ENCODE measurements around the gene TNFAIP3. TPM values are rescaled to one million over a fixed set of nuclear protein-coding genes. Genes with fewer than 3 reads are reported as not detected.
"Not testable (repeated sequence)": the region's sequence is repeated elsewhere in the genome, so short reads cannot be mapped to it uniquely, and the experiment has no call there.

Gene TNFAIP3
- total and polyA plus RNA-seq, 2 donors: 29.5 to 85.8 TPM

DNA sequence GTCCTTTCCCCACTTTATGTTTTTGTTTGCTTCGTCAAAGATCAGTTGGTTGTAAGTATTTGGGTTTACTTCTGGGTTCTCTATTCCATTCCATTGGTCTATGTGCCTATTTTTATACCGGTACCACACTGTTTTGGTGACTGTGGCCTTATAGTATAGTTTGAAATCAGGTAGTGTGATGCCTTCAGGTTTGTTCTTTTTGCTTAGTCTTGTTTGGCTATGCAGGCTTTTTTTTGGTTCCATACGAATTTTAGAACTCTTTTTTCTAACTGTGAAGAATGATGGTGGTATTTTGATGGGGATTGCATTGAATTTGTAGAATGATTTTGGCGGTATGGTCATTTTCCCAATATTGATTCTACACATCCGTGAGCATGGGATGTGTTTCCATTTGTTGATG is 28.5 kb upstream of the TNFAIP3 start:
- not testable (repeated sequence) for DNase-seq (ENCODE audit: low read depth in 6 of 9, low spot score in 9 of 9); H3K4me1 ChIP-seq (ENCODE audit: control insufficient read depth in 2 of 2, insufficient read depth in 2 of 2, low read length in 2 of 2); H3K27me3 ChIP-seq (ENCODE audit: control insufficient read depth in 2 of 2, insufficient read depth in 1 of 2, low read length in 1 of 2); H3K36me3 ChIP-seq (ENCODE audit: control insufficient read depth in 2 of 2, insufficient read depth in 2 of 2, low read length in 1 of 2); H3K4me3 ChIP-seq (ENCODE audit: low read length in 2 of 2); H3K9me3 ChIP-seq (ENCODE audit: control insufficient read depth in 2 of 2, insufficient read depth in 1 of 2, low read length in 1 of 2); H3K27ac ChIP-seq (ENCODE audit: low read depth in 1 of 2, low read length in 1 of 2)
- 97% methylated on average over 5 of the region's 5 CpGs for WGBS

DNA sequence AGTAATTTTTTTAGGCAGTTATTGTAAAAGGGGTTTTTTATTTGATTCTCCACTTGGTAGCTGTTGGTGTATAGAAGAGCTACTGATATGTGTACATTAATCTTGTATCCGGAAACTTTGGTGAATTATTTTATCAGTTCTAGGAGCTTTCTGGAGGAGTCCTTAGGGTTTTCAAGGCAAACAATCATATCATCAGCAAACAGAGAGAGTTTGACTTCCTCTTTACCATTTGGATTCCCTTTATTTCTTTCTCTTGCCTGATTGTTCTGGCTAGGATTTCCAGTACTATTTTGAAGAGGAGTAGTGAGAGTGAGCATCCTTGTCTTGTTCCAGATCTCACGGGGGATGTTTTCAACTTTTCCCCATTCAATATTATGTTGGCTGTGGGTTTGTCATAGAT is 28.0 kb upstream of the TNFAIP3 start:
- Histone ChIP-seq H3K27ac (ENCODE audit: low read depth in 1 of 2, low read length in 1 of 2) (no peak overlapping the region), H3K4me3 (ENCODE audit: low read length in 2 of 2) (no peak overlapping the region), H3K4me1 (ENCODE audit: control insufficient read depth in 2 of 2, insufficient read depth in 2 of 2, low read length in 2 of 2) (peaks cover 0 to 3% of the 10 kb centered on the region in 2 donors), H3K27me3 (ENCODE audit: control insufficient read depth in 2 of 2, insufficient read depth in 1 of 2, low read length in 1 of 2) (no peaks in the 10 kb centered on the region), H3K36me3 (ENCODE audit: control insufficient read depth in 2 of 2, insufficient read depth in 2 of 2, low read length in 1 of 2) (peaks cover 0 to 2% of the 10 kb centered on the region in 2 donors), H3K9me3 (ENCODE audit: control insufficient read depth in 2 of 2, insufficient read depth in 1 of 2, low read length in 1 of 2) (peaks cover 0 to 1% of the 10 kb centered on the region in 2 donors)
- DNase-seq (ENCODE audit: low read depth in 6 of 9, low spot score in 9 of 9): no peak
- 97% methylated on average over 2 of the region's 2 CpGs for WGBS

DNA sequence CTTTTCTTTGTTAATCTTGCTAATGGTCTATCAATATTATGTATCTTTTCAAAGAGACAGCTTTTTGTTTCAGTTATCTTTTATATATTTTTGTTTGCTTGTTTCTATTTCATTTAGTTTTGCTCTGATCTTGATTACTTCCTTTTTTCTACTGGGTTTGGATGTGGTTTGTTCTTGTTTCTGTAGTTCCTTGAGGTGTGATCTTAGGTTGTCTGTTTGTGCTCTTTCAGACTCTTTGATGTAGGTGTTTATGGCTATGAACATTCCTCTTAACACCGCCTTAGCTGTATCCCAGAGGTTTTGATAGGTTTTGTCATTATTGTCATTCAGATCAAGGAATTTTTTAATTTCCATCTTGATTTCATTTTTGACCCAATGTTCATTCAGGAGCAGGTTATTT is 26.8 kb upstream of the TNFAIP3 start:
- peaks cover 0 to 1% of the 10 kb centered on the region in 2 donors for H3K9me3 ChIP-seq (ENCODE audit: control insufficient read depth in 2 of 2, insufficient read depth in 1 of 2, low read length in 1 of 2)
- no peak for DNase-seq (ENCODE audit: low read depth in 6 of 9, low spot score in 9 of 9)
- WGBS: 100% methylated on average over 1 of the region's 1 CpG
- no peak overlapping the region for H3K4me3 ChIP-seq (ENCODE audit: low read length in 2 of 2)
- peaks cover 0 to 3% of the 10 kb centered on the region in 2 donors for H3K4me1 ChIP-seq (ENCODE audit: control insufficient read depth in 2 of 2, insufficient read depth in 2 of 2, low read length in 2 of 2)
- no peaks in the 10 kb centered on the region for H3K27me3 ChIP-seq (ENCODE audit: control insufficient read depth in 2 of 2, insufficient read depth in 1 of 2, low read length in 1 of 2)
- H3K27ac ChIP-seq (ENCODE audit: low read depth in 1 of 2, low read length in 1 of 2): no peak overlapping the region
- H3K36me3 ChIP-seq (ENCODE audit: control insufficient read depth in 2 of 2, insufficient read depth in 2 of 2, low read length in 1 of 2): peaks cover 0 to 6% of the 10 kb centered on the region in 2 donors

DNA sequence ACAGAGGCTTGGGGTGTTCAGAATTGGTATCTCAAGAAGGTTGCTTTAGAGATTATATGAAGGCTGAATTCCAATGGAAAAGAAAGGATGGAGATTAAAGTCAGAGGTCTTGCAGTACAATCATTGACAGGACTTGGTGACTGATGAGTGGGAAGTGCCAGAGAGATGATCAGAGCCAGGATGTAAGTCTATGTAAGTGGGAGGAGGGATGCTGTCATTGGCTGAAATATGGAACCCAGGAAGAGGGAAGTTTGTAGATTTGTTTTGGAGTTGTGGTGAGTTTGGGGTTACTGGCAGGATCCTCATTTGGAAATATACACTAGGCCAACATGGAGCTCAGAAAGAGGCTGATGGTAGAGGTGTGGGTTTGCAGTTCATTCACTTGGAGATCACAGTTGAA is 23.8 kb upstream of the TNFAIP3 start:
- no peak overlapping the region for H3K4me3 ChIP-seq (ENCODE audit: low read length in 2 of 2)
- H3K27me3 ChIP-seq (ENCODE audit: control insufficient read depth in 2 of 2, insufficient read depth in 1 of 2, low read length in 1 of 2): no peaks in the 10 kb centered on the region
- H3K9me3 ChIP-seq (ENCODE audit: control insufficient read depth in 2 of 2, insufficient read depth in 1 of 2, low read length in 1 of 2): peaks cover 0 to 1% of the 10 kb centered on the region in 2 donors
- H3K4me1 ChIP-seq (ENCODE audit: control insufficient read depth in 2 of 2, insufficient read depth in 2 of 2, low read length in 2 of 2): no peaks in the 10 kb centered on the region
- H3K27ac ChIP-seq (ENCODE audit: low read depth in 1 of 2, low read length in 1 of 2): no peak overlapping the region
- peaks cover 0 to 16% of the 10 kb centered on the region in 2 donors for H3K36me3 ChIP-seq (ENCODE audit: control insufficient read depth in 2 of 2, insufficient read depth in 2 of 2, low read length in 1 of 2)
- no peak for DNase-seq (ENCODE audit: low read depth in 6 of 9, low spot score in 9 of 9)

DNA sequence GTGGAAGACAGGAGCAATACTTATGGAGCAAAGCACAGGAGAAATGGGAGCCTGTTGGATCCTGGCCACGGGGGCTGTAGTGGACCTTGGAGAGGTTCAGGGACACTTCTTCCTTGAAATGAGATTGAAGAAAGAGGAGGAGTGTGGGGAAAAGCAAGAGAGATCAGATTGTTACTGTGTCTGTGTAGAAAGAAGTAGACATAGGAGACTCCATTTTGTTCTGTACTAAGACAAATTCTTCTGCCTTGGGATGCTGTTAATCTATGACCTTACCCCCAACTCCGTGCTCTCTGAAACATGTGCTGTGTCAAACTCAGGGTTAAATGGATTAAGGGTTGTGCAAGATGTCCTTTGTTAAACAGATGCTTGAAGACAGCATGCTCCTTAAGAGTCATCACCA is 22.7 kb upstream of the TNFAIP3 start:
- H3K27ac ChIP-seq (ENCODE audit: low read depth in 1 of 2, low read length in 1 of 2); H3K27me3 ChIP-seq (ENCODE audit: control insufficient read depth in 2 of 2, insufficient read depth in 1 of 2, low read length in 1 of 2); H3K4me3 ChIP-seq (ENCODE audit: low read length in 2 of 2); H3K4me1 ChIP-seq (ENCODE audit: control insufficient read depth in 2 of 2, insufficient read depth in 2 of 2, low read length in 2 of 2); H3K9me3 ChIP-seq (ENCODE audit: control insufficient read depth in 2 of 2, insufficient read depth in 1 of 2, low read length in 1 of 2); DNase-seq (ENCODE audit: low read depth in 6 of 9, low spot score in 9 of 9): not testable (repeated sequence)
- H3K36me3 ChIP-seq (ENCODE audit: control insufficient read depth in 2 of 2, insufficient read depth in 2 of 2, low read length in 1 of 2): peaks cover 4 to 16% of the 10 kb centered on the region in 2 donors
- 97% methylated on average over 2 of the region's 2 CpGs for WGBS

DNA sequence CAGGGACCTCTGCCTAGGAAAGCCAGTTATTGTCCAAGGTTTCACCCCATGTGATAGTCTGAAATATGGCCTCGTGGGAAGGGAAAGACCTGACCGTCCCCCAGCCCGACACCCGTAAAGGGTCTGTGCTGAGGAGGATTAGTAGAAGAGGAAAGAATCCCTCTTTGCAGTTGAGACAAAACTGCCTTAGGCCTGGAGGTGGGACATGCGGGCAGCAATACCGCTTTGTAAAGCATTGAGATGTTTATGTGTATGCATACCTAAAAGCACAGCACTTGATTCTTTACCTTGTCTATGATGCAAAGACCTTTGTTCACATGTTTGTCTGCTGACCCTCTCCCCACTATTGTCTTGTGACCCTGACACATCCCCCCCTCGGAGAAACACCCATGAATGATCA is 22.3 kb upstream of the TNFAIP3 start:
- not testable (repeated sequence) for H3K27ac ChIP-seq (ENCODE audit: low read depth in 1 of 2, low read length in 1 of 2); DNase-seq (ENCODE audit: low read depth in 6 of 9, low spot score in 9 of 9)
- 89% methylated on average over 7 of the region's 7 CpGs for WGBS

DNA sequence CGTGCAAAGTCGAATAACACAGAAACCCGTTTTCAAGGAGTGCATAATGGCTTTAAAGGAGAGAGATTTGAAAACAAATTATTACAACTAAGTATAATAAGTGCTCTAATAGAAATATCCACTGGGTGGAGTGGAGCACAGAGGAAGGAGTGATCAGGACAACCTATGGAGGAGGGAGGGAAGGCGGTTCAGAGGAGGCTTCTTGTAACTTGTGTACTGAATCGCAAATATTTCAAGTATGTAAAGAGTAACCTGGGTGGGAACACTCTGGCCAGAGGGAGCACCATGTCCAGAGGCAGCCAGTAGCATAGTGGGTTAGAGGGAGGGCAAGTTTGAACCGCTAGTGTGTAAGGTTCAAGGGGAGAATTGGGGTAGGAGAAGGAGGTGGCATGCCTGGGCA is 21.6 kb upstream of the TNFAIP3 start:
- 99% methylated on average over 6 of the region's 6 CpGs for WGBS
- Histone ChIP-seq H3K4me1 (ENCODE audit: control insufficient read depth in 2 of 2, insufficient read depth in 2 of 2, low read length in 2 of 2) (no peaks in the 10 kb centered on the region), H3K9me3 (ENCODE audit: control insufficient read depth in 2 of 2, insufficient read depth in 1 of 2, low read length in 1 of 2) (peaks cover 0 to 1% of the 10 kb centered on the region in 2 donors), H3K36me3 (ENCODE audit: control insufficient read depth in 2 of 2, insufficient read depth in 2 of 2, low read length in 1 of 2) (peaks cover 6 to 16% of the 10 kb centered on the region in 2 donors), H3K4me3 (ENCODE audit: low read length in 2 of 2) (no peak overlapping the region), H3K27ac (ENCODE audit: low read depth in 1 of 2, low read length in 1 of 2) (no peak overlapping the region), H3K27me3 (ENCODE audit: control insufficient read depth in 2 of 2, insufficient read depth in 1 of 2, low read length in 1 of 2) (no peaks in the 10 kb centered on the region)
- no peak for DNase-seq (ENCODE audit: low read depth in 6 of 9, low spot score in 9 of 9)

More for the DNA sequence above, 22.3 kb upstream of the TNFAIP3 start:
- H3K4me1 ChIP-seq (ENCODE audit: control insufficient read depth in 2 of 2, insufficient read depth in 2 of 2, low read length in 2 of 2); H3K27me3 ChIP-seq (ENCODE audit: control insufficient read depth in 2 of 2, insufficient read depth in 1 of 2, low read length in 1 of 2); H3K4me3 ChIP-seq (ENCODE audit: low read length in 2 of 2); H3K9me3 ChIP-seq (ENCODE audit: control insufficient read depth in 2 of 2, insufficient read depth in 1 of 2, low read length in 1 of 2): not testable (repeated sequence)
- peaks cover 4 to 16% of the 10 kb centered on the region in 2 donors for H3K36me3 ChIP-seq (ENCODE audit: control insufficient read depth in 2 of 2, insufficient read depth in 2 of 2, low read length in 1 of 2)

DNA sequence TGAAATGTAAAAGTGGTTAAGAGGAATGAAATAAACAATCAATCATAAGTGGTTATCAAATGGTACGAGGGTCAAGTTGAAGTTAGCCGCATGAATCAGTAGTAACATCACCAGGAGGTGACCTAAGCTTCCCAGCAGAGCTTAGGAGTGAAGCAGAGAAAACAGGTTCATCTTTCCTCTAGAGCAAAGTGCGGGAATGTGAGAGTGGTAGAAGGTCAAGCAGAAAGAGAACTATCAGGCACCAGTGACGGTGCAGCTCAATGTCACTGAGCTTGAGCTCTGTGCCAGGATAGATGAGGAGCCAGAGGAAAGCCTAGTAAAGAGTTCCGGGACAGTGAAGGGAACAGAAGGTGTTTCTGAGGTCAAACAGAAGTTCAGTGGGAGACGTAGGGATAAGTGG is 20.8 kb upstream of the TNFAIP3 start:
- H3K36me3 ChIP-seq (ENCODE audit: control insufficient read depth in 2 of 2, insufficient read depth in 2 of 2, low read length in 1 of 2): peaks cover 7 to 16% of the 10 kb centered on the region in 2 donors
- WGBS: 98% methylated on average over 6 of the region's 6 CpGs
- H3K9me3 ChIP-seq (ENCODE audit: control insufficient read depth in 2 of 2, insufficient read depth in 1 of 2, low read length in 1 of 2): peaks cover 0 to 1% of the 10 kb centered on the region in 2 donors
- H3K4me1 ChIP-seq (ENCODE audit: control insufficient read depth in 2 of 2, insufficient read depth in 2 of 2, low read length in 2 of 2): no peaks in the 10 kb centered on the region
- no peak overlapping the region for H3K27ac ChIP-seq (ENCODE audit: low read depth in 1 of 2, low read length in 1 of 2)
- H3K27me3 ChIP-seq (ENCODE audit: control insufficient read depth in 2 of 2, insufficient read depth in 1 of 2, low read length in 1 of 2): no peaks in the 10 kb centered on the region
- no peak for DNase-seq (ENCODE audit: low read depth in 6 of 9, low spot score in 9 of 9)
- no peak overlapping the region for H3K4me3 ChIP-seq (ENCODE audit: low read length in 2 of 2)

DNA sequence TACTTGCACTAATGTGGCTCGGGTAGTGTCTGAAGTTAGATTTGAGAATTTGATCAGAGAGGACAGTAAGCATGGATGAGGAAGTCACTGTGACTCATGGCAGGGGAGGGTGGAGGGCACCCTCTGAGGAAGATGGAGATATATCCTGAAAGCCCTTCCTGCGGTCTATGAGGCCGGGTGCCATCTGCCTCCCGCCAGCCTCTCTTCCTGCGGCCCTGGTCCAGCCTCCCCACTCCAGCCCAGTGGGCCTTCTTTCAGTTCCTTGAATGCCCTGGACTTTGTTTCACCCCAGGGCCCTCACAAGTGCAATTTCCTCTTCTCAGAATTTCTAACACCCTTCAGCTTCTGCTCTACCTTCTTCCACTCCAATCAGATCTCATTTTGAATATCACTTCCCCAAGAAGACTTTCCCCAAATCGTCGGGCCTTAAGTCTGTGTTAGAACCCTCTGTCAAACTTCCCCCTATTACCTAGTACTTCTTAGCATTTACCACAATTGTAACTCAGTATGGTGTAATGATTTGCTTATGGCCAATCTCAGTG is 20.2 kb upstream of the TNFAIP3 start:
- 86% methylated on average over 7 of the region's 7 CpGs for WGBS
- peaks cover 7 to 16% of the 10 kb centered on the region in 2 donors for H3K36me3 ChIP-seq (ENCODE audit: control insufficient read depth in 2 of 2, insufficient read depth in 2 of 2, low read length in 1 of 2)
- H3K4me1 ChIP-seq (ENCODE audit: control insufficient read depth in 2 of 2, insufficient read depth in 2 of 2, low read length in 2 of 2): no peaks in the 10 kb centered on the region
- no peaks in the 10 kb centered on the region for H3K9me3 ChIP-seq (ENCODE audit: control insufficient read depth in 2 of 2, insufficient read depth in 1 of 2, low read length in 1 of 2)
- peak overlapping the region in 1 of 2 donors; percentile 15 for H3K27ac ChIP-seq (ENCODE audit: low read depth in 1 of 2, low read length in 1 of 2)
- peak in 1 of 9 donors; percentile 34 for DNase-seq (ENCODE audit: low read depth in 6 of 9, low spot score in 9 of 9)
- H3K27me3 ChIP-seq (ENCODE audit: control insufficient read depth in 2 of 2, insufficient read depth in 1 of 2, low read length in 1 of 2): no peaks in the 10 kb centered on the region
- no peak overlapping the region for H3K4me3 ChIP-seq (ENCODE audit: low read length in 2 of 2)

Data from thymus (tissue), 11 donors.